Fibroblast of the conjunctiva (primary cell): ENCODE data around the gene NRG3.

ENCODE experiments used
- DNase-seq: peaks from one replicate; pipeline ENCODE4 v3.0.0-alpha.2; 2010; ENCODE audit warnings: low read depth

Gene NRG3

GRCh38 chr10:82691211-82691610, 816.2 kb downstream of the NRG3 start:
- no peak for DNase-seq

- no peak for DNase-seq
Measured at GRCh38 chr10:82692458-82692857, 817.5 kb downstream of the NRG3 start.

- DNase-seq = no peak
Measured at GRCh38 chr10:82721831-82722230, 846.8 kb downstream of the NRG3 start.

- no peak for DNase-seq
Measured at GRCh38 chr10:82722273-82722672, 847.3 kb downstream of the NRG3 start.

- DNase-seq = no peak
Measured at GRCh38 chr10:82736305-82736704, 861.3 kb downstream of the NRG3 start.

- no peak for DNase-seq
Measured at GRCh38 chr10:82737549-82737948, 862.6 kb downstream of the NRG3 start.

- no peak for DNase-seq
Measured at GRCh38 chr10:82738592-82738991, 863.6 kb downstream of the NRG3 start.

GRCh38 chr10:82742478-82742877, 867.5 kb downstream of the NRG3 start:
- peak; percentile 22 for DNase-seq

- no peak for DNase-seq
Measured at GRCh38 chr10:82742898-82743297, 867.9 kb downstream of the NRG3 start.

- DNase-seq = no peak
Measured at GRCh38 chr10:82750538-82750937, 875.5 kb downstream of the NRG3 start.

- no peak for DNase-seq
Measured at GRCh38 chr10:82757397-82757796, 882.4 kb downstream of the NRG3 start.

- no peak for DNase-seq
Measured at GRCh38 chr10:82757901-82758300, 882.9 kb downstream of the NRG3 start.

GRCh38 chr10:82759050-82759449, 884.1 kb downstream of the NRG3 start:
- DNase-seq = no peak

GRCh38 chr10:82762641-82763040, 887.6 kb downstream of the NRG3 start:
- no peak for DNase-seq

GRCh38 chr10:82768040-82768439, 893.0 kb downstream of the NRG3 start:
- DNase-seq = no peak

- DNase-seq = no peak
Measured at GRCh38 chr10:82778908-82779307, 903.9 kb downstream of the NRG3 start.

- DNase-seq = peak; percentile 3
Measured at GRCh38 chr10:82796510-82796909, 921.5 kb downstream of the NRG3 start.

GRCh38 chr10:82801289-82801688, 926.3 kb downstream of the NRG3 start:
- no peak for DNase-seq

- peak; percentile 0 for DNase-seq
Measured at GRCh38 chr10:82811621-82812020, 936.6 kb downstream of the NRG3 start.

- peak; percentile 10 for DNase-seq
Measured at GRCh38 chr10:82813856-82814255, 938.9 kb downstream of the NRG3 start.

GRCh38 chr10:82814635-82815034, 939.6 kb downstream of the NRG3 start:
- peak; percentile 2 for DNase-seq

- DNase-seq = no peak
Measured at GRCh38 chr10:82815680-82816079, 940.7 kb downstream of the NRG3 start.

- DNase-seq = no peak
Measured at GRCh38 chr10:82817676-82818422, 942.9 kb downstream of the NRG3 start.

- DNase-seq = no peak
Measured at GRCh38 chr10:82821043-82821442, 946.0 kb downstream of the NRG3 start.
